GM18519 (cell line): ENCODE measurements around the gene SLC22A1.

ENCODE experiments used
- ATAC-seq: cut with Tn5 transposase; IDR thresholded peaks from one replicate; pipeline ENCODE4 v1.9.1; 2021; ENCODE audit warnings: mild to moderate bottlenecking, moderate library complexity; ENCODE audit not compliant: unreplicated experiment, low FRiP score

Gene SLC22A1

DNA sequence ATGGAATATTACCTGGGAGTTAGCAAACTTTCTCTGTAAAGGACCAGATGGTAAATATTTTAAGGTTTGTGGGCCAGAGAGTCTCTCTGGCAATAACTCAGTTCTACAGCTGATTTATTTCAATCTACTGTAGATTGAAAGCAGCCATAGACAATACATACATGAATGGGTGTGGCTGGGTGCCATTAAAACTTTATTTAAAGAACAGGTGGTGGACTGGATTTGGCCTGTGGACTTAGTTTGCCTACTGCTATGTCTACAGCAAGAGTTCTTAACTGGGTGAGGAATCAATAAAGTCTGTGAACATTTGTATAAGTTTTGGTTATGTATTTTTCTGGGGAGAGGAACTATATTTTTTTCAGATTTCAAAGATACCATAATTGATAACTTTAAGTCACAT lies 81.9 kb downstream of the SLC22A1 start:
- ATAC-seq, result no peak

GRCh38 chr6:160203953-160204352 lies 82.3 kb downstream of the SLC22A1 start:
- ATAC-seq, result no peak

GRCh38 chr6:160204710-160205109 lies 83.1 kb downstream of the SLC22A1 start:
- no peak for ATAC-seq

- ATAC-seq, result no peak
These were observed 86.0 kb downstream of the SLC22A1 start for GRCh38 chr6:160207618-160208017.
